HFF-Myc (cell line): ENCODE measurements around the gene CDCP1.
A peak's percentile ranks its signal among the peaks of the same experiment; 100 is the strongest.
"Not testable (repeated sequence)": the region's sequence is repeated elsewhere in the genome, so short reads cannot be mapped to it uniquely, and the experiment has no call there.

Experiments
- DNase-seq: peaks from one replicate; pipeline ENCODE4 v3.0.0-alpha.2; 2011; ENCODE audit warnings: low read depth; ENCODE audit errors: extremely low read depth
- H3K4me3 ChIP-seq: replicated peaks from 2 replicates; pipeline ENCODE4 v1.5.1; 2011; ENCODE audit warnings: low read depth, mild to moderate bottlenecking, control low read depth, low read length
- CTCF ChIP-seq: IDR thresholded peaks from 2 replicates; pipeline ENCODE4 v1.5.1; 2012; ENCODE audit warnings: mild to moderate bottlenecking, low read depth, low read length, control low read depth; ENCODE audit errors: missing control alignments

Gene CDCP1

GRCh38 chr3:45153658-45154437 lies 7.7 kb upstream of the CDCP1 start:
- no peak for TF ChIP-seq CTCF
- DNase-seq: no peak
- no peak overlapping the region for H3K4me3 ChIP-seq

GRCh38 chr3:45152307-45152706 lies 6.1 kb upstream of the CDCP1 start:
- no peak overlapping the region for H3K4me3 ChIP-seq
- TF ChIP-seq CTCF: no peak
- no peak for DNase-seq

- H3K4me3 ChIP-seq: no peak overlapping the region
- DNase-seq: no peak
- no peak for TF ChIP-seq CTCF
These were observed 4.9 kb upstream of the CDCP1 start for GRCh38 chr3:45151100-45151499.

- no peak overlapping the region for H3K4me3 ChIP-seq
- no peak for DNase-seq
- no peak for TF ChIP-seq CTCF
These were observed 2.7 kb upstream of the CDCP1 start for GRCh38 chr3:45148921-45149320.

GRCh38 chr3:45145223-45145622 lies 955 bp downstream of the CDCP1 start:
- no peak for TF ChIP-seq CTCF
- peak overlapping the region; percentile 50 for H3K4me3 ChIP-seq
- no peak for DNase-seq

- no peak overlapping the region for H3K4me3 ChIP-seq
- DNase-seq: no peak
- TF ChIP-seq CTCF: no peak
These were observed 2.2 kb downstream of the CDCP1 start for GRCh38 chr3:45143673-45144671.

- not testable (repeated sequence) for H3K4me3 ChIP-seq, DNase-seq
These were observed 5.4 kb downstream of the CDCP1 start for GRCh38 chr3:45140770-45141155.
